ENCODE measurements around the gene CAP2.

CAP2 gene

GRCh38 chr6:17476511-17476910, 83.1 kb downstream of the CAP2 start:
- TF ChIP-seq CTCF (IDR thresholded peaks at IDR 0.05; ENCODE audit: borderline replicate concordance, insufficient read depth, low read depth, low read length), result no peak
- H3K4me3 ChIP-seq (ENCODE audit: low read depth, low read length), result no peak overlapping the region

GRCh38 chr6:17477356-17477755, 84.0 kb downstream of the CAP2 start:
- no peak overlapping the region for H3K4me3 ChIP-seq (ENCODE audit: low read depth, low read length)
- no peak for TF ChIP-seq CTCF (IDR thresholded peaks at IDR 0.05; ENCODE audit: borderline replicate concordance, insufficient read depth, low read depth, low read length)

- H3K4me3 ChIP-seq (ENCODE audit: low read depth, low read length), result no peak overlapping the region
- no peak for TF ChIP-seq CTCF (IDR thresholded peaks at IDR 0.05; ENCODE audit: borderline replicate concordance, insufficient read depth, low read depth, low read length)
These were observed 85.0 kb downstream of the CAP2 start for GRCh38 chr6:17478223-17478907.

- TF ChIP-seq CTCF (IDR thresholded peaks at IDR 0.05; ENCODE audit: borderline replicate concordance, insufficient read depth, low read depth, low read length), result no peak
- no peak overlapping the region for H3K4me3 ChIP-seq (ENCODE audit: low read depth, low read length)
These were observed 85.6 kb downstream of the CAP2 start for GRCh38 chr6:17478946-17479345.

GRCh38 chr6:17480476-17480875, 87.1 kb downstream of the CAP2 start:
- no peak for TF ChIP-seq CTCF (IDR thresholded peaks at IDR 0.05; ENCODE audit: borderline replicate concordance, insufficient read depth, low read depth, low read length)
- no peak overlapping the region for H3K4me3 ChIP-seq (ENCODE audit: low read depth, low read length)

- no peak for TF ChIP-seq CTCF (IDR thresholded peaks at IDR 0.05; ENCODE audit: borderline replicate concordance, insufficient read depth, low read depth, low read length)
- no peak overlapping the region for H3K4me3 ChIP-seq (ENCODE audit: low read depth, low read length)
These were observed 89.3 kb downstream of the CAP2 start for GRCh38 chr6:17482711-17483110.

GRCh38 chr6:17483391-17484016, 90.1 kb downstream of the CAP2 start:
- TF ChIP-seq CTCF (IDR thresholded peaks at IDR 0.05; ENCODE audit: borderline replicate concordance, insufficient read depth, low read depth, low read length), result no peak
- H3K4me3 ChIP-seq (ENCODE audit: low read depth, low read length), result no peak overlapping the region

All from GM12875 (cell line).